Measurements from ENCODE around the gene SOCS6. TPM values are rescaled to one million over a fixed set of nuclear protein-coding genes. Genes with fewer than 3 reads are reported as not detected.
"Not testable (repeated sequence)": the region's sequence is repeated elsewhere in the genome, so short reads cannot be mapped to it uniquely, and the experiment has no call there.

SOCS6 gene
- total RNA-seq, 6 experiments from 2014 or later: 11.7 to 18.0 (median 14.0) TPM

DNA sequence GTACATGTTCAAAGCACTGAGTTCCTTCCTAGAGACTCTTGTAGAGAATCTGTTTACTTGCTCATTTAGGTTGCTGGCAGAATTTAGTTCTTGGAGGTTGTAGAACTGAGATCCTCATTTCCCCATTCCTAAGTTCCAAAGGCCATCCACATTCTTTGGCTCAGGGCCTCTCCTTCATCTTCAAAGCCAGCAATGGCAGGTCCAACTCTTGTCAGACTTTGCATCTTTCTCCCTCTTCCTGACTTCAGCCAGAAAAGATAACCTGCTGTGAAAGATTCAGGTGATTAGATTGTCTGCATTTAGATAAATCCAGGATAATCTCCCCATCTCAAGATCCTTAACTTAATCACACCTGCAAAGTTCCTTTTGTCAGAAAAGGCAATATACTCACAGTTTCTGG lies 51.1 kb downstream of the SOCS6 start:
- no peaks in the 10 kb centered on the region for H3K36me3 ChIP-seq
- H3K27ac ChIP-seq: no peak overlapping the region
- ATAC-seq (no peak), DNase-seq (no peak)
- H3K4me3 ChIP-seq: no peak overlapping the region
- H3K4me1 ChIP-seq: peaks cover 0 to 18% (median 6%) of the 10 kb centered on the region in 4 donors
- intact Hi-C loops (cut with DNase I): no loop called here
- H3K27me3 ChIP-seq: no peaks in the 10 kb centered on the region
- no peaks in the 10 kb centered on the region for H3K9me3 ChIP-seq
- no peak for TF ChIP-seq CTCF (IDR thresholded peaks at IDR 0.05)
- no peak for TF ChIP-seq POLR2A (IDR thresholded peaks at IDR 0.05)

GRCh38 chr18:70348481-70348880 lies 59.6 kb downstream of the SOCS6 start:
- ATAC-seq; H3K27me3 ChIP-seq; intact Hi-C loops (cut with DNase I); H3K4me1 ChIP-seq; H3K9me3 ChIP-seq; H3K27ac ChIP-seq; H3K36me3 ChIP-seq; DNase-seq; H3K4me3 ChIP-seq: not testable (repeated sequence)
- no CpG with 5 or more reads among the region's 3 CpGs for WGBS (ENCODE audit: insufficient coverage, low coverage, low lambda C conversion rate, missing lambda C conversion rate)

DNA sequence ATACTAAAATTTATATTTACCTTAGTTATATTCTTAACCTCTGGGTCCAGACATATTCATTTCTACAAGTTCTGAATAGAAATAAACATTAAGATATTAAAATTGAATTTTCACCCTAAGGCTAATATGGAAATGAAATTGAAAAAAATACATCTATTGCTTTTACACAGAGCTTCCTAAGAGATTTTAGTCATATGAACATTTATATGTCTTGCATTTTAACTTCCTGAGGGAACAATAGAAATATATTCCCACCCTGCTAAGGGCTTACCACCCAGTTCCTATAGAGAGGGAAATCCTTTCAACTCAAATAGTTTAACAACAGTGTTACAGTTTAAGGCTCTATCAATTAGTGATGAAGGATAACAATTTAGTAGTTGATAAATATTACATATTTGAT lies 60.5 kb downstream of the SOCS6 start:
- no peak for TF ChIP-seq POLR2A (IDR thresholded peaks at IDR 0.05)
- no peak for TF ChIP-seq CTCF (IDR thresholded peaks at IDR 0.05)
- Histone ChIP-seq H3K9me3 (no peaks in the 10 kb centered on the region), H3K4me1 (no peaks in the 10 kb centered on the region), H3K27me3 (no peaks in the 10 kb centered on the region), H3K27ac (no peak overlapping the region), H3K36me3 (no peaks in the 10 kb centered on the region), H3K4me3 (no peak overlapping the region)
- ATAC-seq (no peak), DNase-seq (no peak)
- intact Hi-C loops (cut with DNase I): no loop called here

DNA sequence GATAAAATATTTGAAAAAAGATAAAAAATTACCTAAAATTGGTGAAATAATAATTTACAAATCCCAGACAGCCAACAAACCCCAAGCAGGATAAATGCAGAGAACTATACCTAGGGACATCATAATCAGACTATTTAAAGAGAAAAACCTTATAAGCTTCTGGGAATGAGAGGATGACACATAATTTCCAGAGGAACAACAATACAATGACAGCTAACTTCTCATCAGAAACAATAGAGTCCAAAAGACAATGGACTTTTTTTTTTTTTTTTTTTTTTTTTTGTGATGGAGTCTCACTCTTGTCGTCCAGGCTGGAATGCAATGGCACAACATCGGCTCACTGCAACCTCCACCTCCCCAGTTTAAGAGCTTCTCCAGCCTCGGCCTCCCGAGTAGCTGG lies 65.2 kb downstream of the SOCS6 start:
- ATAC-seq: no peak
- TF ChIP-seq CTCF (IDR thresholded peaks at IDR 0.05): no peak
- no peak for TF ChIP-seq POLR2A (IDR thresholded peaks at IDR 0.05)
- no peak for DNase-seq
- no peak overlapping the region for H3K4me3 ChIP-seq
- WGBS (ENCODE audit: insufficient coverage, low coverage, low lambda C conversion rate, missing lambda C conversion rate): 90% methylated on average over 4 of the region's 4 CpGs
- no peaks in the 10 kb centered on the region for H3K9me3 ChIP-seq
- no peak overlapping the region for H3K27ac ChIP-seq
- no peaks in the 10 kb centered on the region for H3K27me3 ChIP-seq
- no peaks in the 10 kb centered on the region for H3K4me1 ChIP-seq
- H3K36me3 ChIP-seq: no peaks in the 10 kb centered on the region
- intact Hi-C loops (cut with DNase I): no loop called here

GRCh38 chr18:70354771-70355170 lies 65.9 kb downstream of the SOCS6 start:
- DNase-seq: no peak
- H3K4me3 ChIP-seq: no peak overlapping the region
- no peaks in the 10 kb centered on the region for H3K36me3 ChIP-seq
- no peaks in the 10 kb centered on the region for H3K27me3 ChIP-seq
- H3K9me3 ChIP-seq: no peaks in the 10 kb centered on the region
- WGBS (ENCODE audit: insufficient coverage, low coverage, low lambda C conversion rate, missing lambda C conversion rate): 90% methylated on average over 2 of the region's 2 CpGs
- no peaks in the 10 kb centered on the region for H3K4me1 ChIP-seq
- TF ChIP-seq POLR2A (IDR thresholded peaks at IDR 0.05): no peak
- no peak for TF ChIP-seq CTCF (IDR thresholded peaks at IDR 0.05)
- H3K27ac ChIP-seq: no peak overlapping the region
- ATAC-seq: no peak
- intact Hi-C loops (cut with DNase I): no loop called here
